ENCODE measurements around the gene SPO11. TPM values are rescaled to one million over a fixed set of nuclear protein-coding genes. Genes with fewer than 3 reads are reported as not detected.

Gene SPO11
- total and polyA plus RNA-seq, 2 of the 8 experiments (the other 6 are each of a cell fraction or from before 2014, with no cell fraction given), result not detected

GRCh38 chr20:57323034-57323433 lies 6.6 kb upstream of the SPO11 start:
- H3K27me3 ChIP-seq (replicated peaks in 1 of 4; ENCODE audit: control insufficient read depth in 3 of 4, extremely low read depth in 1 of 4, insufficient read depth in 3 of 4, low read length in 3 of 4), result peaks cover 0 to 2% (median 0%) of the 10 kb centered on the region in 4 experiments; a peak in 1 of 7 replicates
- no peak overlapping the region for H4K8ac ChIP-seq (ENCODE audit: extremely low read depth, insufficient read depth, low read length)
- no peak overlapping the region for H2BK20ac ChIP-seq (ENCODE audit: low read length)
- H3K4ac ChIP-seq (replicated peaks; ENCODE audit: insufficient read length, low read depth, low read length), result no peak overlapping the region
- H3K9ac ChIP-seq (replicated peaks in 1 of 4; ENCODE audit: extremely low read depth in 1 of 4, low read depth in 3 of 4, low read length in 3 of 4), result no peak overlapping the region
- H3K4me2 ChIP-seq (ENCODE audit: insufficient read depth in 1 of 2, low read depth in 2 of 2, low read length in 2 of 2), result peak overlapping the region in 1 of 2 experiments; percentile 29; a peak in 2 of 4 replicates
- no peak overlapping the region for H4K5ac ChIP-seq (ENCODE audit: insufficient read length, low read depth, low read length)
- H3K4me3 ChIP-seq (ENCODE audit: extremely low read depth in 1 of 4, insufficient read depth in 2 of 4, low read depth in 3 of 4, low read length in 4 of 4), result no peak overlapping the region
- H4K20me1 ChIP-seq (replicated peaks in 1 of 2; ENCODE audit: control insufficient read depth in 1 of 2, insufficient read depth in 2 of 2, low read length in 2 of 2), result no peaks in the 10 kb centered on the region
- POLR2A ChIA-PET (ENCODE audit: partially characterized antibody), result interaction anchor here (0.7 to 1.5 kb wide), 3 partner anchors 9 to 153 kb away, joined by 3 read pairs; no protein-coding TSS in a partner anchor
- no peaks in the 10 kb centered on the region for H3K36me3 ChIP-seq (ENCODE audit: control insufficient read depth in 2 of 4, insufficient read depth in 4 of 4, low read length in 3 of 4)
- peak; percentile 36 for FAIRE-seq
- CTCF ChIA-PET (ENCODE audit: partially characterized antibody), result interaction anchor here (0.6 to 2.2 kb wide), 12 partner anchors 10 to 233 kb away, joined by 3 to 8 read pairs (median 4); no protein-coding TSS in a partner anchor
- no peak overlapping the region for H4K91ac ChIP-seq (replicated peaks; ENCODE audit: insufficient read length, low read length)
- no peak overlapping the region for H2BK120ac ChIP-seq (replicated peaks; ENCODE audit: low read depth, low read length)
- peaks cover 0 to 11% (median 3%) of the 10 kb centered on the region in 4 experiments; a peak in 3 of 7 replicates for H3K4me1 ChIP-seq (replicated peaks in 1 of 4; ENCODE audit: control insufficient read depth in 3 of 4, insufficient read depth in 4 of 4, low read length in 3 of 4)
- H3K56ac ChIP-seq (replicated peaks; ENCODE audit: insufficient read length, low read depth, low read length), result no peak overlapping the region
- H2BK15ac ChIP-seq (ENCODE audit: low read length), result no peak overlapping the region
- no peak overlapping the region for H3K18ac ChIP-seq (ENCODE audit: extremely low read depth, low read length)
- H3K79me1 ChIP-seq (ENCODE audit: low read depth, low read length), result no peaks in the 10 kb centered on the region
- H3K14ac ChIP-seq (ENCODE audit: insufficient read length), result no peak overlapping the region
- H3K9me3 ChIP-seq (ENCODE audit: insufficient read depth in 2 of 2, low read depth in 1 of 2, low read length in 1 of 2), result no peaks in the 10 kb centered on the region
- H3K27ac ChIP-seq (ENCODE audit: low read depth, low read length), result no peak overlapping the region
- no peak overlapping the region for H2BK5ac ChIP-seq (ENCODE audit: low read depth, low read length)
- no peak overlapping the region for H2BK12ac ChIP-seq (ENCODE audit: low read depth, low read length)
- 15% methylated on average over 6 of the region's 6 CpGs; no CpG with 5 or more reads in 1 of the 2 experiments for WGBS, 2 experiments (ENCODE audit: extremely low coverage in 1 of 2, insufficient coverage in 1 of 2, insufficient read length in 1 of 2, insufficient replicate concordance in 2 of 2, low coverage in 1 of 2, low lambda C conversion rate in 2 of 2, missing lambda C conversion rate in 1 of 2)
- H3K79me2 ChIP-seq (ENCODE audit: control insufficient read depth in 1 of 2, insufficient read depth in 2 of 2, low read length in 2 of 2), result no peaks in the 10 kb centered on the region
- no peak overlapping the region for H2AK5ac ChIP-seq (ENCODE audit: low read depth, low read length)
- TF ChIP-seq SUZ12 (IDR thresholded peaks at IDR 0.05; ENCODE audit: low read length) (no peak), TBP (IDR thresholded peaks at IDR 0.05; ENCODE audit: low read depth, low read length) (peak; percentile 29; the same call in 1 of the 2 replicates), RBBP5 (IDR thresholded peaks at IDR 0.05; ENCODE audit: borderline replicate concordance, low read depth, low read length) (0 out of 2 replicates have a peak, but pooled peaks have one; percentile 57), JUND (IDR thresholded peaks at IDR 0.05; ENCODE audit: low read length) (peak; percentile 65; the same call in 1 of the 2 replicates), POLR2A (IDR thresholded peaks at IDR 0.05; ENCODE audit: control extremely low read depth in 1 of 2, low read depth in 2 of 2, low read length in 2 of 2) (0 out of 3 replicates have a peak, but pooled peaks of 1 of the 2 experiments have one; percentile 21)
- no peak overlapping the region for H3K23ac ChIP-seq (ENCODE audit: insufficient read length)
- H2AFZ ChIP-seq (ENCODE audit: low read length), result no peak overlapping the region; the same call in 1 of the 2 replicates
- peak; percentile 55 to 63 for DNase-seq (ENCODE audit: low read depth in 1 of 2, low spot score in 2 of 2)
- no peaks in the 10 kb centered on the region for H3K23me2 ChIP-seq (ENCODE audit: low read depth, low read length)

All from H1 (cell line).